PC-3 (cell line): ENCODE data around the gene EHMT1. TPM values are rescaled to one million over a fixed set of nuclear protein-coding genes. Genes with fewer than 3 reads are reported as not detected.

Experiments used
- ATAC-seq: fragments of 200-7000 bp; cut with Tn5 transposase; 2 replicates; pipeline ENCODE4 v1.9.1; 2020; ENCODE audit warnings: mild to moderate bottlenecking, moderate library complexity
- BruUV-seq: library from RNA; stranded (reverse); fragments of 400-500 nt; replicated peaks from 2 replicates; lab custom pipeline; 2021; lab: Mats Ljungman, UMichigan
- CTCF ChIA-PET: fragments of 300-600 bp; sonication (Branson Sonifier 250); formaldehyde crosslinking; loops from one replicate; lab custom pipeline; 2022; ENCODE audit warnings: antibody characterized with exemption; lab: Charles Lee
- POLR2A ChIA-PET: fragments of 300-600 bp; sonication (Branson Sonifier 250); formaldehyde crosslinking; loops from one replicate; lab custom pipeline; 2022; ENCODE audit warnings: antibody characterized with exemption; ENCODE audit not compliant: unreplicated experiment; lab: Charles Lee
- DNase-seq: peaks from one replicate; pipeline ENCODE4 v3.0.0-alpha.2; 2015
- H2AFZ ChIP-seq: fragments of 300-600 bp; sonication (generic); 2 replicates; pipeline ENCODE4 v1.6.0; 2016; ENCODE audit warnings: antibody characterized with exemption, low read length
- H3F3A ChIP-seq: fragments of 300-600 bp; sonication (generic); one replicate; pipeline ENCODE4 v1.6.0; 2017; ENCODE audit warnings: antibody characterized with exemption, low read length, control low read depth, mild to moderate bottlenecking; ENCODE audit not compliant: unreplicated experiment
- H3K27ac ChIP-seq: fragments of 300-600 bp; sonication (generic); 2 replicates; pipeline ENCODE4 v1.5.1; 2016; ENCODE audit warnings: mild to moderate bottlenecking, low read length
- H3K27me3 ChIP-seq: fragments of 300-600 bp; sonication (generic); 2 replicates; pipeline ENCODE4 v1.6.1; 2016; ENCODE audit warnings: low read length, mixed read lengths
- H3K36me3 ChIP-seq: fragments of 300-600 bp; sonication (generic); 2 replicates; pipeline ENCODE4 v1.6.1; 2016; ENCODE audit warnings: low read depth, mixed run types, low read length, mixed read lengths
- H3K4me1 ChIP-seq: fragments of 300-600 bp; sonication (generic); 2 replicates; pipeline ENCODE4 v1.5.1; 2016; ENCODE audit warnings: low read length; ENCODE audit not compliant: insufficient read depth
- H3K4me2 ChIP-seq: fragments of 300-600 bp; sonication (generic); 2 replicates; pipeline ENCODE4 v1.6.0; 2016; ENCODE audit warnings: low read length
- H3K4me3 ChIP-seq: fragments of 300-600 bp; sonication (generic); 2 replicates; pipeline ENCODE4 v1.5.1; 2016; ENCODE audit warnings: mild to moderate bottlenecking, low read length, mixed read lengths
- H3K79me2 ChIP-seq: fragments of 300-600 bp; sonication (generic); 2 replicates; pipeline ENCODE4 v1.6.1; 2017; ENCODE audit warnings: low read length, mixed read lengths
- H3K9ac ChIP-seq: fragments of 300-600 bp; sonication (generic); 2 replicates; pipeline ENCODE4 v1.6.0; 2016; ENCODE audit warnings: mild to moderate bottlenecking, low read length
- H3K9me2 ChIP-seq: fragments of 300-600 bp; sonication (generic); replicated peaks from 2 replicates; pipeline ENCODE4 v1.6.1; 2016; ENCODE audit warnings: mixed run types, low read length, mixed read lengths
- H3K9me3 ChIP-seq: fragments of 300-600 bp; sonication (generic); 2 replicates; pipeline ENCODE4 v1.6.1; 2016; ENCODE audit warnings: low read length, mixed read lengths
- H4K20me1 ChIP-seq: fragments of 300-600 bp; sonication (generic); 2 replicates; pipeline ENCODE4 v1.6.1; 2016; ENCODE audit warnings: low read length, mixed read lengths
- EZH2 ChIP-seq: fragments of 300-600 bp; sonication (generic); IDR thresholded peaks from one replicate; pipeline ENCODE4 v1.6.1; 2017; ENCODE audit warnings: antibody characterized with exemption, mild to moderate bottlenecking, low read length; ENCODE audit not compliant: unreplicated experiment
- EZH2phosphoT487 ChIP-seq: fragments of 300-600 bp; sonication (generic); IDR thresholded peaks from 2 replicates; pipeline ENCODE4 v1.6.1; 2018; ENCODE audit warnings: mild to moderate bottlenecking, antibody characterized with exemption, low read length, borderline replicate concordance
- intact Hi-C: fragments of 100-400 bp; cut with micrococcal nuclease; formaldehyde crosslinking; loops from 2 replicates; pipeline ENCODE4 v1.9.0; 2023
- total RNA-seq: library from RNA; depleted of rRNA; stranded (reverse); fragments of >200 nt; gene quantifications from 2 replicates; pipeline ENCODE4 v1.2.3, GENCODE V29; 2014
- TF ChIP-seq, protein P1 (sequence below): fragments of 300-600 bp; sonication (generic); conservative IDR thresholded peaks from 2 replicates; pipeline ENCODE4 v1.5.1; 2017; ENCODE audit warnings: antibody characterized with exemption, low read depth, mild to moderate bottlenecking, low read length

EHMT1 gene
- total RNA-seq, 1 experiment from 2014 or later = 42.8 TPM

DNA sequence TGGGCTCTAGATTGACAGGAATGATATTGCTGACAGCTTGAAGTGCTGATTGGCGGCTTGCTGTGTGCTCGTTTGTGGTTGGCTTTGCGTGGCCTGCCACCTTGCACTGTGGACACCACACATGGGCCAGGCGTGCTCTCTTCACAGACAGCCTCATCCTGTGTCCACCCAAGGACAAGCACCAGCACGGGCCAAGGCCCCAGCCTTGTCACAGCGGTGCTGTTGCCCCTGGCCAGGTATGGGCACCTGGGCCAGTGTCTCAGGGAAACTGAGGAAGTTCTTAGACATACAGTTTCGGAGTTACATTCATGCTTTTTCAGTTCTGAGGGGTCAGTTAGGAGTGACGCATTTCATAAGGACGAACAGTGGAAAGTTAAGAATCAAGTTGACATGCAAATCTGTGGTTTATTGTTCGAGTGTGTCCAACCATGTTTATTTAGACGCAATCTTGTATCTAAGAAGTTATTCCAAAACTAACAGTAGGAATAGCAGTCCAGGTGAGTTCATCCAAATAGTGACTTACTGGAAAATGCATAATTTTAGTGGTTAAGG, 125.9 kb downstream of the EHMT1 start:
- no peak for TF ChIP-seq EZH2
- TF ChIP-seq, protein P1, sequence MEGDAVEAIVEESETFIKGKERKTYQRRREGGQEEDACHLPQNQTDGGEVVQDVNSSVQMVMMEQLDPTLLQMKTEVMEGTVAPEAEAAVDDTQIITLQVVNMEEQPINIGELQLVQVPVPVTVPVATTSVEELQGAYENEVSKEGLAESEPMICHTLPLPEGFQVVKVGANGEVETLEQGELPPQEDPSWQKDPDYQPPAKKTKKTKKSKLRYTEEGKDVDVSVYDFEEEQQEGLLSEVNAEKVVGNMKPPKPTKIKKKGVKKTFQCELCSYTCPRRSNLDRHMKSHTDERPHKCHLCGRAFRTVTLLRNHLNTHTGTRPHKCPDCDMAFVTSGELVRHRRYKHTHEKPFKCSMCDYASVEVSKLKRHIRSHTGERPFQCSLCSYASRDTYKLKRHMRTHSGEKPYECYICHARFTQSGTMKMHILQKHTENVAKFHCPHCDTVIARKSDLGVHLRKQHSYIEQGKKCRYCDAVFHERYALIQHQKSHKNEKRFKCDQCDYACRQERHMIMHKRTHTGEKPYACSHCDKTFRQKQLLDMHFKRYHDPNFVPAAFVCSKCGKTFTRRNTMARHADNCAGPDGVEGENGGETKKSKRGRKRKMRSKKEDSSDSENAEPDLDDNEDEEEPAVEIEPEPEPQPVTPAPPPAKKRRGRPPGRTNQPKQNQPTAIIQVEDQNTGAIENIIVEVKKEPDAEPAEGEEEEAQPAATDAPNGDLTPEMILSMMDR = no peak
- no peak for TF ChIP-seq EZH2phosphoT487

DNA sequence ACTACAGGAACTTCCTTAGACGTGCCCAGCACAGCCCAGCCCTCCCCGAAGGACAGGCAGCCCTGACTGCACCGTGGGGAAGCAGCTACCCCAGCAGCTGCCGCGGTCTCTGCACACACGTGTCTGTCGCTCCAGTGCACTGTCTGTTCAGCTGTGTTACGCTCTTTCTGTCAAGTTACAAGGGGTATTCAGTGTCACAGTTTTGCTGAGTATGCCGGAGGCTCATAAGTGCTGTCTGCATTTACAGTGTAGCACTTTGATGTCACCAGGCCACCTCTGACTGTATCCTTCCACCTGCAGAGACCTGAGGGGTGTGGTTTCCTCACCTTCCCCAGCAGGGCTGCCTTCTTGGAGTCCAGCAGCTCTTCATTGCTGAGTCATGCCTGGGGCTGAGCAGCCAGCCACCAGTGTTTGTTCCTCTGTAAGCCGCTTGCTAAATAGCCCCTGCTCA, 126.8 kb downstream of the EHMT1 start:
- Histone ChIP-seq H3K9ac (no peak overlapping the region), H4K20me1 (no peaks in the 10 kb centered on the region), H3K27ac (peak overlapping the region; percentile 11; the same call in 1 of the 2 replicates), H3K9me3 (no peaks in the 10 kb centered on the region), H3K4me3 (no peak overlapping the region), H2AFZ (no peak overlapping the region), H3K4me2 (no peak overlapping the region), H3K36me3 (peaks cover 4% of the 10 kb centered on the region; the same call in 1 of the 2 replicates), H3K9me2 (no peaks in the 10 kb centered on the region), H3F3A (no peaks in the 10 kb centered on the region), H3K27me3 (no peaks in the 10 kb centered on the region), H3K79me2 (no peaks in the 10 kb centered on the region), H3K4me1 (peaks cover 6% of the 10 kb centered on the region; the same call in 1 of the 2 replicates)
- intact Hi-C loops = no loop called here
- POLR2A ChIA-PET = no interaction called here
- CTCF ChIA-PET = interaction anchor here (0.6 kb wide), 1 partner anchor 153 kb away, joined by 3 read pairs; no protein-coding TSS in a partner anchor
- DNase-seq (peak; percentile 43), ATAC-seq (peak; percentile 63; the same call in 1 of the 2 replicates)
- TF ChIP-seq EZH2phosphoT487 = no peak
- TF ChIP-seq, protein P1 = no peak
- no peak for TF ChIP-seq EZH2
- BruUV-seq = no TSS peak

More for the DNA sequence above, 125.9 kb downstream of the EHMT1 start:
- no peak for ATAC-seq
- Histone ChIP-seq H3K4me1 (peaks cover 6% of the 10 kb centered on the region; the same call in 1 of the 2 replicates), H3K27me3 (no peaks in the 10 kb centered on the region), H4K20me1 (no peaks in the 10 kb centered on the region), H3K4me3 (no peak overlapping the region), H3K9ac (no peak overlapping the region), H3K36me3 (peaks cover 4% of the 10 kb centered on the region; the same call in 1 of the 2 replicates), H3F3A (no peaks in the 10 kb centered on the region), H2AFZ (no peak overlapping the region), H3K27ac (no peak overlapping the region), H3K9me2 (no peaks in the 10 kb centered on the region), H3K9me3 (no peaks in the 10 kb centered on the region), H3K79me2 (no peaks in the 10 kb centered on the region), H3K4me2 (no peak overlapping the region)
- DNase-seq = no peak
- ChIA-PET CTCF (no interaction called here), POLR2A (no interaction called here)
- BruUV-seq = no TSS peak
- intact Hi-C loops = no loop called here

DNA sequence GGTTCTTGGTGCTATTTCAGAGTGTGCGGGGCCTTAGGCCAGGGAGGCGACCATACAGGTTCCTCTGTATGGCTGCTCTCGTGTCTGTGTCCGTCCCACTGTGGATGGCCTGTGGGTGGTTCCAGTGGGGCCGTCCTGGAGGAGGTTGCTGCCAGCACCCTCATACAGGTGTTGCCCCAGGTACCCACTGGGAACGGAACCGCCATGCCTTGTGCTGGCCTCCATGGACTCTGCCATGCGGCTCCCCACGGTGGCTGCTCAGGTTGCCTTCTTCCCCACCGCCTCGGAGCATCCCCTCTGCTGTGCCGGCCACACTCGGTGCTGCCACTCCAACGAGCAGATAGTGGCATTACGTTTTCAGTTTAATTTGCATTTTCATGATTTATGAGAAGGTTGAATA, 129.5 kb downstream of the EHMT1 start:
- ChIA-PET CTCF (no interaction called here), POLR2A (no interaction called here)
- DNase-seq (no peak), ATAC-seq (no peak)
- Histone ChIP-seq H3K27ac (no peak overlapping the region), H3F3A (no peaks in the 10 kb centered on the region), H3K9me3 (no peaks in the 10 kb centered on the region), H2AFZ (no peak overlapping the region), H3K9ac (no peak overlapping the region), H4K20me1 (no peaks in the 10 kb centered on the region), H3K9me2 (no peaks in the 10 kb centered on the region), H3K36me3 (peaks cover 4% of the 10 kb centered on the region; the same call in 1 of the 2 replicates), H3K27me3 (no peaks in the 10 kb centered on the region), H3K4me3 (no peak overlapping the region), H3K79me2 (no peaks in the 10 kb centered on the region), H3K4me1 (peaks cover 6% of the 10 kb centered on the region; the same call in 1 of the 2 replicates), H3K4me2 (no peak overlapping the region)
- BruUV-seq = no TSS peak
- TF ChIP-seq EZH2phosphoT487 (no peak), EZH2 (no peak)
- TF ChIP-seq, protein P1 = no peak
- intact Hi-C loops = no loop called here
